SK-N-SH treated with all-trans-retinoic acid at 6 μM for 48 hours (cell line): ENCODE measurements around the gene FRMD8.

Experiments
- ATAC-seq: fragments of 200-7000 bp; cut with Tn5 transposase; 3 replicates; pipeline ENCODE4 v1.9.1; 2020; ENCODE audit warnings: mild to moderate bottlenecking, moderate library complexity
- ARNTL ChIP-seq: fragments of 450-650 bp; formaldehyde crosslinking; IDR thresholded peaks from 2 replicates; pipeline ENCODE4 v1.5.0; 2020; ENCODE audit warnings: low read depth, mild to moderate bottlenecking, moderate library complexity, borderline replicate concordance
- BACH2 ChIP-seq: fragments of 250-450 bp; sonication (Bioruptor Pico); IDR thresholded peaks from 2 replicates; pipeline ENCODE4 v1.9.0; 2021; ENCODE audit warnings: mild to moderate bottlenecking, borderline replicate concordance
- CREB5 ChIP-seq: fragments of 250-450 bp; sonication (Bioruptor Pico); IDR thresholded peaks from 2 replicates; pipeline ENCODE4 v1.5.1; 2020; ENCODE audit warnings: low read depth, mild to moderate bottlenecking, moderate library complexity
- CSDC2 ChIP-seq: fragments of 250-450 bp; sonication (Bioruptor Pico); IDR thresholded peaks from 2 replicates; pipeline ENCODE4 v1.5.0; 2020; ENCODE audit warnings: mild to moderate bottlenecking, moderate library complexity
- CSRNP3 ChIP-seq: fragments of 250-450 bp; sonication (Bioruptor Pico); IDR thresholded peaks from 2 replicates; pipeline ENCODE4 v1.5.1; 2021; ENCODE audit warnings: mild to moderate bottlenecking, moderate library complexity
- ESRRG ChIP-seq: fragments of 250-450 bp; sonication (Bioruptor Pico); IDR thresholded peaks from 2 replicates; pipeline ENCODE4 v1.6.1; 2021; ENCODE audit warnings: mild to moderate bottlenecking
- GLIS3 ChIP-seq: fragments of 250-450 bp; sonication (Bioruptor Pico); IDR thresholded peaks from 2 replicates; pipeline ENCODE4 v1.5.0; 2020; ENCODE audit warnings: mild to moderate bottlenecking, moderate library complexity
- ISL1 ChIP-seq: fragments of 250-450 bp; sonication (Bioruptor Pico); IDR thresholded peaks from 2 replicates; pipeline ENCODE4 v2.1.2; 2022; ENCODE audit warnings: mild to moderate bottlenecking, moderate library complexity
- OSR1 ChIP-seq: fragments of 250-450 bp; sonication (Bioruptor Pico); IDR thresholded peaks from 2 replicates; pipeline ENCODE4 v1.8.0; 2022; ENCODE audit warnings: moderate library complexity, mild to moderate bottlenecking, inconsistent platforms
- PATZ1 ChIP-seq: fragments of 250-450 bp; sonication (Bioruptor Pico); IDR thresholded peaks from 2 replicates; pipeline ENCODE4 v1.8.0; 2020; ENCODE audit warnings: mild to moderate bottlenecking, moderate library complexity, borderline replicate concordance
- POU6F1 ChIP-seq: fragments of 250-450 bp; sonication (Bioruptor Pico); IDR thresholded peaks from 2 replicates; pipeline ENCODE4 v1.8.0; 2021; ENCODE audit warnings: low read depth, mild to moderate bottlenecking, moderate library complexity, borderline replicate concordance
- PPARA ChIP-seq: fragments of 250-450 bp; sonication (Bioruptor Pico); IDR thresholded peaks from 2 replicates; pipeline ENCODE4 v1.5.0; 2020; ENCODE audit warnings: mild to moderate bottlenecking, borderline replicate concordance
- RARB ChIP-seq: fragments of 250-450 bp; sonication (Bioruptor Pico); IDR thresholded peaks from 2 replicates; pipeline ENCODE4 v1.8.0; 2021; ENCODE audit warnings: mild to moderate bottlenecking, moderate library complexity
- SNAI2 ChIP-seq: fragments of 250-450 bp; sonication (Bioruptor Pico); IDR thresholded peaks from 2 replicates; pipeline ENCODE4 v1.5.0; 2020; ENCODE audit warnings: mild to moderate bottlenecking, moderate library complexity
- TCF4 ChIP-seq: fragments of 250-450 bp; sonication (Bioruptor Pico); IDR thresholded peaks from 2 replicates; pipeline ENCODE4 v1.8.0; 2021; ENCODE audit warnings: mild to moderate bottlenecking, moderate library complexity, borderline replicate concordance
- TOX ChIP-seq: fragments of 250-450 bp; sonication (Bioruptor Pico); IDR thresholded peaks from 2 replicates; pipeline ENCODE4 v1.8.0; 2021; ENCODE audit warnings: mild to moderate bottlenecking, moderate library complexity, borderline replicate concordance
- TSHZ2 ChIP-seq: fragments of 250-450 bp; sonication (Bioruptor Pico); IDR thresholded peaks from 2 replicates; pipeline ENCODE4 v1.5.0; 2020; ENCODE audit warnings: mild to moderate bottlenecking, moderate library complexity
- ZC3H10 ChIP-seq: fragments of 250-450 bp; sonication (Bioruptor Pico); IDR thresholded peaks from 2 replicates; pipeline ENCODE4 v1.5.1; 2021; ENCODE audit warnings: mild to moderate bottlenecking, moderate library complexity
- ZFP3 ChIP-seq: fragments of 250-450 bp; sonication (Bioruptor Pico); IDR thresholded peaks from 2 replicates; pipeline ENCODE4 v1.5.0; 2020; ENCODE audit warnings: mild to moderate bottlenecking, moderate library complexity
- ZNF565 ChIP-seq: fragments of 450-650 bp; formaldehyde crosslinking; conservative IDR thresholded peaks from 2 replicates; pipeline ENCODE4 v1.5.0; 2020; ENCODE audit warnings: low read depth, mild to moderate bottlenecking, moderate library complexity
- ZNF70 ChIP-seq: fragments of 450-650 bp; formaldehyde crosslinking; IDR thresholded peaks from 2 replicates; pipeline ENCODE4 v1.5.0; 2020; ENCODE audit warnings: mild to moderate bottlenecking, moderate library complexity
- ZNF8 ChIP-seq: fragments of 450-650 bp; formaldehyde crosslinking; IDR thresholded peaks from 2 replicates; pipeline ENCODE4 v1.5.0; 2020; ENCODE audit warnings: mild to moderate bottlenecking, moderate library complexity

The FRMD8 gene

GRCh38 chr11:65446446-65447277, 60.2 kb downstream of the FRMD8 start:
- ATAC-seq, result peak; percentile 0
- TF ChIP-seq BACH2 (CRISPR knock-in tag) (no peak), TCF4 (no peak), ARNTL (CRISPR knock-in tag) (no peak), ISL1 (CRISPR knock-in tag) (no peak), ZNF70 (CRISPR knock-in tag) (no peak; the same call in 1 of the 2 replicates), ZFP3 (CRISPR knock-in tag) (no peak), ZNF8 (CRISPR knock-in tag) (no peak), TOX (CRISPR knock-in tag) (peak; percentile 42), CSDC2 (CRISPR knock-in tag) (no peak), CREB5 (CRISPR knock-in tag) (no peak), GLIS3 (CRISPR knock-in tag) (peak; percentile 24; the same call in 1 of the 2 replicates), PPARA (CRISPR knock-in tag) (no peak), OSR1 (no peak), PATZ1 (CRISPR knock-in tag) (peak; percentile 3; the same call in 1 of the 2 replicates), ESRRG (CRISPR knock-in tag) (no peak), SNAI2 (CRISPR knock-in tag) (no peak; the same call in 1 of the 2 replicates), ZNF565 (CRISPR knock-in tag) (no peak), POU6F1 (CRISPR knock-in tag) (no peak), RARB (CRISPR knock-in tag) (no peak; the same call in none of the 2 replicates), CSRNP3 (CRISPR knock-in tag) (no peak)
- TF ChIP-seq, all 23 proteins: peak for 3

- TF ChIP-seq PPARA (CRISPR knock-in tag), result no peak
- TF ChIP-seq RARB (CRISPR knock-in tag), result no peak
- no peak for TF ChIP-seq ZNF565 (CRISPR knock-in tag)
- TF ChIP-seq ESRRG (CRISPR knock-in tag), result no peak
- TF ChIP-seq TOX (CRISPR knock-in tag), result peak; percentile 38; the same call in 1 of the 2 replicates
- ATAC-seq, result no peak
Observed at GRCh38 chr11:65448074-65448417, 61.6 kb downstream of the FRMD8 start.

GRCh38 chr11:65448418-65449105, 62.1 kb downstream of the FRMD8 start:
- peak; percentile 4 for ATAC-seq
- peak; percentile 28; the same call in 1 of the 2 replicates for TF ChIP-seq ESRRG (CRISPR knock-in tag)
- peak; percentile 93 for TF ChIP-seq GLIS3 (CRISPR knock-in tag)
- TF ChIP-seq CREB5 (CRISPR knock-in tag), result peak; percentile 19; the same call in 1 of the 2 replicates
- no peak for TF ChIP-seq ZNF70 (CRISPR knock-in tag)
- no peak for TF ChIP-seq BACH2 (CRISPR knock-in tag)
- TF ChIP-seq PATZ1 (CRISPR knock-in tag), result peak; percentile 48; the same call in 1 of the 2 replicates
- peak; percentile 4; the same call in 1 of the 2 replicates for TF ChIP-seq TOX (CRISPR knock-in tag)
- 0 out of 2 replicates have a peak, but pooled peaks have one; percentile 20 for TF ChIP-seq ZNF8 (CRISPR knock-in tag)
- TF ChIP-seq ZFP3 (CRISPR knock-in tag), result peak; percentile 70
- 0 out of 2 replicates have a peak, but pooled peaks have one; percentile 30 for TF ChIP-seq SNAI2 (CRISPR knock-in tag)
- TF ChIP-seq TSHZ2 (CRISPR knock-in tag), result no peak
- TF ChIP-seq ZC3H10 (CRISPR knock-in tag), result peak; percentile 54
